ENCODE results near the gene NDE1. TPM values are rescaled to one million over a fixed set of nuclear protein-coding genes. Genes with fewer than 3 reads are reported as not detected.

Gene NDE1
- total and polyA plus RNA-seq, 8 donors: 6.7 to 286 (median 26.5) TPM

GRCh38 chr16:15631730-15632409 is 18.2 kb upstream of the NDE1 start:
- DNase-seq: no peak
- Histone ChIP-seq H3K27ac (peak overlapping the region in 1 of 5 donors; percentile 27), H3K4me3 (no peak overlapping the region), H3K9me3 (no peaks in the 10 kb centered on the region), H3K36me3 (peaks cover 39 to 98% (median 91%) of the 10 kb centered on the region in 4 donors), H3K4me1 (peaks cover 0 to 41% (median 19%) of the 10 kb centered on the region in 4 donors), H3K27me3 (no peaks in the 10 kb centered on the region)
- intact Hi-C loops (cut with DNase I; ENCODE audit: low total_unique reads): no loop called here
- WGBS, 5 donors: 93 to 100% (median 96%) methylated on average over 2 of the region's 2 CpGs
- TF ChIP-seq CTCF (IDR thresholded peaks at IDR 0.05): no peak
- no peak for TF ChIP-seq EP300 (IDR thresholded peaks at IDR 0.05)
- TF ChIP-seq POLR2A (IDR thresholded peaks at IDR 0.05): no peak
- TF ChIP-seq POLR2AphosphoS5 (IDR thresholded peaks at IDR 0.05): no peak

- no peaks in the 10 kb centered on the region for H3K27me3 ChIP-seq
- H3K27ac ChIP-seq: no peak overlapping the region
- intact Hi-C loops (cut with DNase I; ENCODE audit: low total_unique reads): no loop called here
- H3K36me3 ChIP-seq: peaks cover 51 to 85% (median 84%) of the 10 kb centered on the region in 4 donors
- TF ChIP-seq POLR2AphosphoS5 (IDR thresholded peaks at IDR 0.05) (no peak), EP300 (IDR thresholded peaks at IDR 0.05) (no peak), POLR2A (IDR thresholded peaks at IDR 0.05) (no peak), CTCF (IDR thresholded peaks at IDR 0.05) (no peak)
- H3K4me1 ChIP-seq: peaks cover 9 to 36% (median 21%) of the 10 kb centered on the region in 4 donors
- no peak for DNase-seq
- H3K9me3 ChIP-seq: no peaks in the 10 kb centered on the region
- H3K4me3 ChIP-seq: no peak overlapping the region
- WGBS, 5 donors: 90 to 94% (median 93%) methylated on average over 9 of the region's 9 CpGs
These were observed 14.1 kb upstream of the NDE1 start for GRCh38 chr16:15635926-15636325.

- Histone ChIP-seq H3K4me3 (no peak overlapping the region), H3K4me1 (peaks cover 14 to 41% (median 26%) of the 10 kb centered on the region in 4 donors), H3K9me3 (no peaks in the 10 kb centered on the region), H3K36me3 (peaks cover 47 to 80% (median 79%) of the 10 kb centered on the region in 4 donors), H3K27me3 (no peaks in the 10 kb centered on the region), H3K27ac (no peak overlapping the region)
- no peak for TF ChIP-seq POLR2AphosphoS5 (IDR thresholded peaks at IDR 0.05)
- no peak for DNase-seq
- intact Hi-C loops (cut with DNase I; ENCODE audit: low total_unique reads): no loop called here
These were observed 13.6 kb upstream of the NDE1 start for GRCh38 chr16:15636392-15636873.

GRCh38 chr16:15639061-15639568 is 10.9 kb upstream of the NDE1 start:
- no peaks in the 10 kb centered on the region for H3K9me3 ChIP-seq
- no peak overlapping the region for H3K4me3 ChIP-seq
- DNase-seq: no peak
- no peak overlapping the region for H3K27ac ChIP-seq
- H3K4me1 ChIP-seq: peaks cover 21 to 48% (median 35%) of the 10 kb centered on the region in 4 donors
- 85 to 91% (median 88%) methylated on average over 11 of the region's 11 CpGs for WGBS, 5 donors
- H3K27me3 ChIP-seq: no peaks in the 10 kb centered on the region
- TF ChIP-seq EP300 (IDR thresholded peaks at IDR 0.05) (no peak), POLR2A (IDR thresholded peaks at IDR 0.05) (no peak), POLR2AphosphoS5 (IDR thresholded peaks at IDR 0.05) (no peak), CTCF (IDR thresholded peaks at IDR 0.05) (no peak)
- intact Hi-C loops (cut with DNase I; ENCODE audit: low total_unique reads): no loop called here
- H3K36me3 ChIP-seq: peaks cover 38 to 54% (median 53%) of the 10 kb centered on the region in 4 donors

- H3K4me3 ChIP-seq: peak overlapping the region in 1 of 4 donors; percentile 90
- 54 to 72% (median 62%) methylated on average over 4 of the region's 4 CpGs for WGBS, 5 donors
- no peak for DNase-seq
- peaks cover 21 to 57% (median 33%) of the 10 kb centered on the region in 4 donors for H3K4me1 ChIP-seq
- TF ChIP-seq POLR2AphosphoS5 (IDR thresholded peaks at IDR 0.05) (no peak), POLR2A (IDR thresholded peaks at IDR 0.05) (no peak)
- H3K36me3 ChIP-seq: peaks cover 27 to 35% (median 34%) of the 10 kb centered on the region in 4 donors
- intact Hi-C loops (cut with DNase I; ENCODE audit: low total_unique reads): no loop called here
- no peaks in the 10 kb centered on the region for H3K9me3 ChIP-seq
- H3K27me3 ChIP-seq: no peaks in the 10 kb centered on the region
- H3K27ac ChIP-seq: peak overlapping the region in 2 of 5 donors; percentile 99
These were observed 9.1 kb upstream of the NDE1 start for GRCh38 chr16:15640966-15641365.

Measured in stomach (tissue), 9 donors.